ENCODE measurements around the gene PDLIM3.

Gene PDLIM3

GRCh38 chr4:185552254-185552653 is 16.9 kb upstream of the PDLIM3 start:
- H3K4me3 ChIP-seq (ENCODE audit: low read depth in 1 of 2, low read length in 2 of 2): no peak overlapping the region
- no peaks in the 10 kb centered on the region for H3K9me3 ChIP-seq (ENCODE audit: control insufficient read depth in 1 of 2, low read length in 2 of 2)
- H3K9ac ChIP-seq (ENCODE audit: low read depth in 1 of 2, low read length in 2 of 2): no peak overlapping the region
- no peak overlapping the region for H3K27ac ChIP-seq (ENCODE audit: low read depth, low read length)
- no peaks in the 10 kb centered on the region for H3K27me3 ChIP-seq (ENCODE audit: control insufficient read depth in 1 of 2, insufficient read depth in 2 of 2, low read length in 2 of 2)
- no peaks in the 10 kb centered on the region for H3K4me1 ChIP-seq (ENCODE audit: control insufficient read depth in 1 of 2, insufficient read depth in 2 of 2, low read length in 2 of 2)
- no peaks in the 10 kb centered on the region for H3K36me3 ChIP-seq (ENCODE audit: control insufficient read depth in 1 of 2, insufficient read depth in 2 of 2, low read length in 2 of 2)

GRCh38 chr4:185550933-185551332 is 15.6 kb upstream of the PDLIM3 start:
- Histone ChIP-seq H3K9ac (ENCODE audit: low read depth in 1 of 2, low read length in 2 of 2) (no peak overlapping the region), H3K9me3 (ENCODE audit: control insufficient read depth in 1 of 2, low read length in 2 of 2) (no peaks in the 10 kb centered on the region), H3K4me3 (ENCODE audit: low read depth in 1 of 2, low read length in 2 of 2) (no peak overlapping the region), H3K27ac (ENCODE audit: low read depth, low read length) (no peak overlapping the region), H3K27me3 (ENCODE audit: control insufficient read depth in 1 of 2, insufficient read depth in 2 of 2, low read length in 2 of 2) (no peaks in the 10 kb centered on the region), H3K4me1 (ENCODE audit: control insufficient read depth in 1 of 2, insufficient read depth in 2 of 2, low read length in 2 of 2) (no peaks in the 10 kb centered on the region), H3K36me3 (ENCODE audit: control insufficient read depth in 1 of 2, insufficient read depth in 2 of 2, low read length in 2 of 2) (no peaks in the 10 kb centered on the region)

- H3K27ac ChIP-seq (ENCODE audit: low read depth, low read length): no peak overlapping the region
- no peak overlapping the region for H3K9ac ChIP-seq (ENCODE audit: low read depth in 1 of 2, low read length in 2 of 2)
- H3K27me3 ChIP-seq (ENCODE audit: control insufficient read depth in 1 of 2, insufficient read depth in 2 of 2, low read length in 2 of 2): no peaks in the 10 kb centered on the region
- H3K36me3 ChIP-seq (ENCODE audit: control insufficient read depth in 1 of 2, insufficient read depth in 2 of 2, low read length in 2 of 2): no peaks in the 10 kb centered on the region
- H3K9me3 ChIP-seq (ENCODE audit: control insufficient read depth in 1 of 2, low read length in 2 of 2): no peaks in the 10 kb centered on the region
- H3K4me1 ChIP-seq (ENCODE audit: control insufficient read depth in 1 of 2, insufficient read depth in 2 of 2, low read length in 2 of 2): no peaks in the 10 kb centered on the region
- no peak overlapping the region for H3K4me3 ChIP-seq (ENCODE audit: low read depth in 1 of 2, low read length in 2 of 2)
Measured at GRCh38 chr4:185549095-185549639, 13.9 kb upstream of the PDLIM3 start.

DNA sequence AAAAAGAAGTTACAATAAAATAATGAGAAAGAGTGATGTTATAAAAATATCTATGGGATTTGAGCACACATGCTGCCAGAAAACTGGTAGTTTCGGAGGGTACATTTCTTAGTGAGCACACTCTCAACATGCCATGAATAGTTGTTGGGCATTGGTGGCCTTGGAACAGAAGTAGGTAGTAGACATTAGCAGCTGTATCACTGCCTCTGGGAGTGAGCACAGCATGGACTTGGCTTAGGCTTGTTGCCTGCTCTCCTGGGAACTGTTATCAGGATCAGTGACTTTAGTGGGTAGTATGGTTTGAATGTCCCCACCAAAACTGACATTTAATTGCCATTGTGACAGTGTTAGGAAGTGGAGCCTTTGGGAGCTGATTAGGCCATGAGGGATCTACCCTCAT is 13.3 kb upstream of the PDLIM3 start:
- Histone ChIP-seq H3K4me1 (ENCODE audit: control insufficient read depth in 1 of 2, insufficient read depth in 2 of 2, low read length in 2 of 2) (no peaks in the 10 kb centered on the region), H3K9me3 (ENCODE audit: control insufficient read depth in 1 of 2, low read length in 2 of 2) (no peaks in the 10 kb centered on the region), H3K4me3 (ENCODE audit: low read depth in 1 of 2, low read length in 2 of 2) (no peak overlapping the region), H3K27ac (ENCODE audit: low read depth, low read length) (no peak overlapping the region), H3K27me3 (ENCODE audit: control insufficient read depth in 1 of 2, insufficient read depth in 2 of 2, low read length in 2 of 2) (no peaks in the 10 kb centered on the region), H3K36me3 (ENCODE audit: control insufficient read depth in 1 of 2, insufficient read depth in 2 of 2, low read length in 2 of 2) (no peaks in the 10 kb centered on the region), H3K9ac (ENCODE audit: low read depth in 1 of 2, low read length in 2 of 2) (no peak overlapping the region)

DNA sequence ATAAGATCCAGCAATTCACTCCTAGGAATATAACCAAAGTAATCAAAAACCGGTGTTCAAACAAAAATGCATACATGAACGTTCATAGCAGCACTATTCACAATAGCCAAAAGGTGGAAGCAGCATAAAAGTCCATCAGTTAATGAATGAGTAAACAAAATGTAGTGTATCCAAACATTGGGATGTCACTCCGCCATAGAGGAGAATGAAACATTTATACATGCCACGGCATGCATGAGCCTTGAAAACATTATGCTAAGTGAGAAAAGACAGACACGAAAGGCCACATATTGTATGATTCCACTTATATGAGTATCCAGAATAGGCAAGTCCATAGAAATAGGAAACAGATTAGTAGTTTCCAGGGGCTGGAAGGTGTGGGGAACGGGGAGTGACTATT is 11.0 kb upstream of the PDLIM3 start:
- no peaks in the 10 kb centered on the region for H3K9me3 ChIP-seq (ENCODE audit: control insufficient read depth in 1 of 2, low read length in 2 of 2)
- no peaks in the 10 kb centered on the region for H3K36me3 ChIP-seq (ENCODE audit: control insufficient read depth in 1 of 2, insufficient read depth in 2 of 2, low read length in 2 of 2)
- H3K9ac ChIP-seq (ENCODE audit: low read depth in 1 of 2, low read length in 2 of 2): no peak overlapping the region
- H3K27ac ChIP-seq (ENCODE audit: low read depth, low read length): no peak overlapping the region
- H3K4me3 ChIP-seq (ENCODE audit: low read depth in 1 of 2, low read length in 2 of 2): no peak overlapping the region
- peaks cover 0 to 3% of the 10 kb centered on the region in 2 donors for H3K4me1 ChIP-seq (ENCODE audit: control insufficient read depth in 1 of 2, insufficient read depth in 2 of 2, low read length in 2 of 2)
- peaks cover 0 to 3% of the 10 kb centered on the region in 2 donors for H3K27me3 ChIP-seq (ENCODE audit: control insufficient read depth in 1 of 2, insufficient read depth in 2 of 2, low read length in 2 of 2)

- Histone ChIP-seq H3K9ac (ENCODE audit: low read depth in 1 of 2, low read length in 2 of 2) (no peak overlapping the region), H3K27ac (ENCODE audit: low read depth, low read length) (no peak overlapping the region), H3K27me3 (ENCODE audit: control insufficient read depth in 1 of 2, insufficient read depth in 2 of 2, low read length in 2 of 2) (peaks cover 6 to 16% of the 10 kb centered on the region in 2 donors), H3K4me1 (ENCODE audit: control insufficient read depth in 1 of 2, insufficient read depth in 2 of 2, low read length in 2 of 2) (peaks cover 3 to 4% of the 10 kb centered on the region in 2 donors), H3K9me3 (ENCODE audit: control insufficient read depth in 1 of 2, low read length in 2 of 2) (no peaks in the 10 kb centered on the region), H3K36me3 (ENCODE audit: control insufficient read depth in 1 of 2, insufficient read depth in 2 of 2, low read length in 2 of 2) (no peaks in the 10 kb centered on the region), H3K4me3 (ENCODE audit: low read depth in 1 of 2, low read length in 2 of 2) (no peak overlapping the region)
Measured at GRCh38 chr4:185542626-185543315, 7.5 kb upstream of the PDLIM3 start.

DNA sequence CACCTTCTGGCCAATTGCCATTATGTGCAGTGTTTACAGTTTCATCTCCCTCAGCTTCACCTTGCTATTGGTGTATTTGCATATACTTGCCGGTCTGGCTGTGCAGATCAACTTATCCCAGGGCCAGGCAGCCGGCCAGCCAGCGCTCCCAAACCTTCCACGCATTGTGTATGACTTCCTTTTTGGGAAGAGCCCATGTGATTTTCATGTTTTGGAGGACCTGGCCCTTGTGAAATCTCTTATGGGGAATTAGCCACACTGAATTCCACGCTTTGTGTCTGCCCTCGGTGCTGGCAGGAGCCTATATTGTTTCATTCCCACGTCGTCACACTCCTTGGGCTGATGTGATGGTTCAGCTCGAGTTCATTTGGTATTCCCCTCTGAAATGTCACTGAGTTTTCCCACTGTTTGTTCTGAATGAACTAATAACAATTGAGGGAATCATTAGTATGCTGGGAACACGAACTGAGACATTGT is 6.0 kb upstream of the PDLIM3 start:
- no peak overlapping the region for H3K27ac ChIP-seq (ENCODE audit: low read depth, low read length)

GRCh38 chr4:185540487-185541120 is 5.3 kb upstream of the PDLIM3 start:
- H3K4me3 ChIP-seq (ENCODE audit: low read depth in 1 of 2, low read length in 2 of 2): no peak overlapping the region
- H3K27ac ChIP-seq (ENCODE audit: low read depth, low read length): no peak overlapping the region
- no peak overlapping the region for H3K9ac ChIP-seq (ENCODE audit: low read depth in 1 of 2, low read length in 2 of 2)
- H3K4me1 ChIP-seq (ENCODE audit: control insufficient read depth in 1 of 2, insufficient read depth in 2 of 2, low read length in 2 of 2): peaks cover 3 to 10% of the 10 kb centered on the region in 2 donors
- H3K27me3 ChIP-seq (ENCODE audit: control insufficient read depth in 1 of 2, insufficient read depth in 2 of 2, low read length in 2 of 2): peaks cover 20 to 31% of the 10 kb centered on the region in 2 donors
- no peaks in the 10 kb centered on the region for H3K36me3 ChIP-seq (ENCODE audit: control insufficient read depth in 1 of 2, insufficient read depth in 2 of 2, low read length in 2 of 2)
- H3K9me3 ChIP-seq (ENCODE audit: control insufficient read depth in 1 of 2, low read length in 2 of 2): no peaks in the 10 kb centered on the region

More for the DNA sequence above, 6.0 kb upstream of the PDLIM3 start:
- H3K36me3 ChIP-seq (ENCODE audit: control insufficient read depth in 1 of 2, insufficient read depth in 2 of 2, low read length in 2 of 2): no peaks in the 10 kb centered on the region
- H3K27me3 ChIP-seq (ENCODE audit: control insufficient read depth in 1 of 2, insufficient read depth in 2 of 2, low read length in 2 of 2): peaks cover 14 to 26% of the 10 kb centered on the region in 2 donors
- H3K4me3 ChIP-seq (ENCODE audit: low read depth in 1 of 2, low read length in 2 of 2): no peak overlapping the region
- H3K4me1 ChIP-seq (ENCODE audit: control insufficient read depth in 1 of 2, insufficient read depth in 2 of 2, low read length in 2 of 2): peaks cover 3 to 5% of the 10 kb centered on the region in 2 donors
- no peak overlapping the region for H3K9ac ChIP-seq (ENCODE audit: low read depth in 1 of 2, low read length in 2 of 2)
- no peaks in the 10 kb centered on the region for H3K9me3 ChIP-seq (ENCODE audit: control insufficient read depth in 1 of 2, low read length in 2 of 2)

- Histone ChIP-seq H3K9ac (ENCODE audit: low read depth in 1 of 2, low read length in 2 of 2) (no peak overlapping the region), H3K4me1 (ENCODE audit: control insufficient read depth in 1 of 2, insufficient read depth in 2 of 2, low read length in 2 of 2) (peaks cover 3 to 10% of the 10 kb centered on the region in 2 donors), H3K36me3 (ENCODE audit: control insufficient read depth in 1 of 2, insufficient read depth in 2 of 2, low read length in 2 of 2) (no peaks in the 10 kb centered on the region), H3K4me3 (ENCODE audit: low read depth in 1 of 2, low read length in 2 of 2) (no peak overlapping the region), H3K9me3 (ENCODE audit: control insufficient read depth in 1 of 2, low read length in 2 of 2) (no peaks in the 10 kb centered on the region), H3K27ac (ENCODE audit: low read depth, low read length) (no peak overlapping the region), H3K27me3 (ENCODE audit: control insufficient read depth in 1 of 2, insufficient read depth in 2 of 2, low read length in 2 of 2) (peaks cover 20 to 33% of the 10 kb centered on the region in 2 donors)
Measured at GRCh38 chr4:185540040-185540439, 4.7 kb upstream of the PDLIM3 start.

- no peak overlapping the region for H3K4me3 ChIP-seq (ENCODE audit: low read depth in 1 of 2, low read length in 2 of 2)
- peaks cover 31 to 40% of the 10 kb centered on the region in 2 donors for H3K27me3 ChIP-seq (ENCODE audit: control insufficient read depth in 1 of 2, insufficient read depth in 2 of 2, low read length in 2 of 2)
- H3K27ac ChIP-seq (ENCODE audit: low read depth, low read length): no peak overlapping the region
- H3K36me3 ChIP-seq (ENCODE audit: control insufficient read depth in 1 of 2, insufficient read depth in 2 of 2, low read length in 2 of 2): no peaks in the 10 kb centered on the region
- H3K9me3 ChIP-seq (ENCODE audit: control insufficient read depth in 1 of 2, low read length in 2 of 2): no peaks in the 10 kb centered on the region
- peaks cover 3 to 10% of the 10 kb centered on the region in 2 donors for H3K4me1 ChIP-seq (ENCODE audit: control insufficient read depth in 1 of 2, insufficient read depth in 2 of 2, low read length in 2 of 2)
- no peak overlapping the region for H3K9ac ChIP-seq (ENCODE audit: low read depth in 1 of 2, low read length in 2 of 2)
Measured at GRCh38 chr4:185538806-185539205, 3.5 kb upstream of the PDLIM3 start.

Data from duodenal mucosa (tissue), 2 donors.